GM03348 (cell line): Measurements from ENCODE around the gene AUTS2.

ENCODE experiments used
- DNase-seq: peaks from one replicate; pipeline ENCODE4 v3.0.0; 2012; ENCODE audit warnings: low spot score

The AUTS2 gene

DNA sequence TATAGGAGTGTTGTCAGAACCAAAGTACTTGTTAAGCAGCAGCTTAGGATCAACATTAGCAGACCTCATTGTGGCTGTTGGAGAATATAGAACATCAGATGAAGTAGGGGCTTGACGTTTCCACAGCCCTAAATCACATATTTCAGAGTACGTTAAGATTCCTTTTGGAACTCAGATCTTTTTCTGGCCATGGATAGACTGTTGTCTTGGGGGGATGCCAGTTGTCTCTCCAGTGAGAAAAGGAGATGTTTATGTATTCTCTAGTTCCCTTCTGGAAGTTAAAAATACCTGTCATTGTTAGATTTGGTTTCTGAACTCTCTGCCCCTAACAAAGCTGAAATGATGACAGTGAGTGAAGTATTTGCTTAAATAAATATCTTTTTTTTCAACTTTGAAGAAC is 191.3 kb downstream of the AUTS2 start:
- no peak for DNase-seq

DNA sequence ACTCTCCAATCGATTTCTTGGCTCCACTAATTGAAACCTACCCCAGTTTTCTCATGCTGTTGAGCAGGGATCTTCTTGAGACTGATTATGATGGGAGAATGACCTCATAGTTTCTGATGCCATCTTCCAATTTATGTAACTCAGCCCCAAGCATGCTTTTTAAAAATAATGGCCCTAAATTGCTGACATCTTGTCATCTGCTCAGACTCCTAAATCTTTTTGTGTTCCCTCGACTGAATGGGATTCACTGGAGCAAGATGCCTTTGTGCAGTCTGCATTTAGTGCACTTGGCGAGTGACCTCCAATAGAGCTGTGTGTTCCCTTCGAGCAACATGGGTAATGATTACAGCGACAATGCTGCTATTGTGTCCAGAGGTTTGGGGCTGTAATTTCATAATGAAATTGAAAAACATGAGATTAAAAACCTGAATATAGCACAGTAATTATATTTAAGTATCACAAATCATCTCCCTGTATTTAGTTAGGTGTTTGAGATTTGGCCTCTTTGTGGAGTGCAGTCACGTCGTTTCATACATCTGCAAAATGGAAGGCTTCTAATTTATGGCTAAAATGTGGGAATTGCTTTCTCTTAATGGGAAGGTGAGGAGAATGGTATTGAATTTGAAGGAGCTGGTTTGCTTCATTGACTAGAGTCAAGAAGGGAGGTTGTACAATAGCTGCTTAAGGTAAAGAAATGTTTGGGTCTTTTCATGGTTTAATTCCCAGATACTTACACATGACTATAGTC is 192.9 kb downstream of the AUTS2 start:
- DNase-seq, result no peak

GRCh38 chr7:69791739-69792138 is 193.5 kb downstream of the AUTS2 start:
- no peak for DNase-seq

DNA sequence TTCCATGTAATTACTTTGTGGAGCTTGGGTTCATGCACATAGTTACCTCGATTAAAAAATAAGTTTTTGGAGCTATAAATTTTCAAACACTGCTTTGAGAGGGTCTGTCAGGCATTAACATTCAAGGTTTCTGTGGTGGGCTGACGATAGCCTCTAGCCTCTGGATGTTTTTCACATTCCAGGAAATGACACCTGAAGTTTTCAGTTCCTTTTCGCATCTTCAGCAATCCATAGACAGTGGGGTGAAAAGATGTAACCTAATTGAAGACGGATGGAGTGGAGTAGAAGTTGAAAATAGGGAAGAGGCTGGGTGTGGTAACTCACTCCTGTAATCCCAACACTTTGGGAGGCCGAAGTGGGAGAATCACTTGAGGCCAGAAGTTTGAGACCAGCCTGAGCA is 197.7 kb downstream of the AUTS2 start:
- DNase-seq, result no peak

DNA sequence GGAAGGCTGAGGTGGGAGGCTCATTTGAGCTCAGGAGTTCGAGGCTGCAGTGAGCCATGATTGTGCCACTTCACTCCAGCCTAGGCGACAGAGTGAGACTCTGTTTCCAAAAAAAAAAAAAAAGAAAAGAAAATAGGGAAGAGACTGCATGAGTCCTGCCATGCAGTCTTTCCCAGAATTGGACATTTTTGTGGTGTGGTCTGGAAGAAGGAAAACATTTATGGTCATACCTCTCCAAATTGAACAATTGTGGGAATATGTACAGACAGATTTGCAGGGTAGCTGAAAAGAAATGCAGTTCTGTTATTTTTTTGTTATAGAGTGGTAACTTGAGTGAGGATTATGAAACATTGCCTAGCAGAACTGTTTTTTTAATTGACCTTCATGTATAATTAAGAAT is 198.1 kb downstream of the AUTS2 start:
- DNase-seq, result peak; percentile 44

DNA sequence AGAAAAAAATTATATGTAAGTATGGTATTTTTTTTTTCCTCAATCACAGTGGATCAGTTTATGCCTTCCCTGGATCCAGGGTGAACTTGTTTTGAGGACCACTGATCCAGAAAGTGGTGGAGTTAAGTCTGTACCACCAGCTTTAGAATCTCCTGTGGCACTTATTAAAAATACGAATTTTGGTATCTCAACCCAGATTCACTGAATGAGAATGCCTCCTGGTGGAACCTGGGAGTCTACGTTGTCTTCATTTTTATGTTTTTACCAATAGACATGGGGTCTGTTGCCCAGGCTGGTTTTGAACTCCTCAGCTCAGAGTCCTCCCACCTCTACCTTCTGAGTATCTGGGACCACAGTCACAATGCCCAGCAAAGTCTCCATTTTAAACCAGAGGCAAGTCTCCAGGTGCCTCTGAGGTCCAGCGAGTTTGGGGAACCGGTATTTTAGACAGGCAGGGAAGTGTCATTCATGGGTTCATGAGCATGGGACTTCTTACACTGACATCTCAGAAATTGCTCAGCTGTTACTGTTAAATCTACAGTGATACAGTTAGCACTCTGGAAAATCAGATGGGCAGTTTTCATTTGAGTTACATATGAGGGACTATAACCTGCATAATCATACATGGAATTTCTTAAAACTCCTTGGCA is 200.9 kb downstream of the AUTS2 start:
- DNase-seq, result no peak

DNA sequence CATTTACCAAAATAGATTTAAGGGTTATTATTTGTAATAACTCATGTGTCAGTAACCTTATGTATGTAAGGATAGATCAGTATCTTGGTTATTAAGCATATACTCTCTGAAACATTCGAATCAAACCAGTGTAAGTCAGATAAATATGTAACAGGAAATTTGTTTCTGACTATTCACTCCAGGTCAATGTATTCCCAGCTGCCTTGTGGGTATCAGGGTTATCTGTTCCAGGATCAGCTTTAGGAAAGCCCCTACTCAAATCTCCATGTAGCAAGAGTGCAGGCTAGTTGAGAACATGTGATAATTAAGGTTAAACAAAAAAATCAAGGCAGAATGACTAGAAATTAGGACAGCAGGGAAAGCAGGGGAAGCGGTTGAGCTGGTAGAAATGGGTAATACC is 201.7 kb downstream of the AUTS2 start:
- no peak for DNase-seq

- DNase-seq, result no peak
Measured at GRCh38 chr7:69800495-69800894, 202.2 kb downstream of the AUTS2 start.

DNA sequence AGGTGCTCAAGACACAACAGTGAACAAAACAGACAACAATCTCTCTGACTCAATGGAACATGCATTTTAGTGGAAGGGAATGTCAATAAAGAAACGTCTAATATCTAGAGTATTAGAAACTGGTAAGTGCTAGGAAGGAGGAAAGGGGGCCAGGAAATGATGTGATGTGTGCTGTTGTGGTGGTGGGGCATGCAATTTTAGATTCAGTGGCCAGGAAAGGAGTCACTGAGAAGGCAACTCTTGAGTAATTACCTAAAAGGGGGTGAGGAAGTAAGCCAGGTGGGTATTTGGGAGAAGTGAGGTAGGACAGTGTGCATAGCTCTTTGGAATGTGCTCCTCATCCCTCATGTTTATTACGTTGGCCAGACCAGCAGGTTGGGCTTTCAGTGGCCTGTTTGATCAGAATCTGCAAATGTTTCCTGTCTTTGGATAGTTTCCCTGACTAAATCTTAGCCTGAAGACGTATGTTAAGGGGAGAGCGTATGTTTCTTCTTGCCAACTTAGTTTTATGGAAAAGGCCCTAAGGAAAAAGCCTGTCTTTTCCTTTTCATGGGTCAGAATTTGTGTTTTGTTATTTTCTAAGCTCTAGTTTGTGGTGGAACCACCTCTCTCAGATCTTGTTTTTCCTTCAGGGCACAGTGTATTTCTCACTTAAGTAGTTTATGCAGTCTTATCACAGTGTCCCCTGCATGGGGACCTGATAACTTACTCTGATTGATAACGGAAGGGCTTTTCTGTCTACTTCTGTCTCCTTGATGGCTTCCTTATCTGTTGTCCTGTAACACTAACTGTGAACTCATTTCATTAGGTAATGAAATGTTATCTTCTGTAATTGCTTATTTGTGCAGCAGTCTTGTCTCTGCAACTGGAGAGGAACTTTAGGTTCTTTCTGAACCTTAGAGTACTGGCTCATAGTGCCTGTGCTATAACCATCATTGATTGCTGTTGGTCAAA is 203.7 kb downstream of the AUTS2 start:
- DNase-seq, result no peak

DNA sequence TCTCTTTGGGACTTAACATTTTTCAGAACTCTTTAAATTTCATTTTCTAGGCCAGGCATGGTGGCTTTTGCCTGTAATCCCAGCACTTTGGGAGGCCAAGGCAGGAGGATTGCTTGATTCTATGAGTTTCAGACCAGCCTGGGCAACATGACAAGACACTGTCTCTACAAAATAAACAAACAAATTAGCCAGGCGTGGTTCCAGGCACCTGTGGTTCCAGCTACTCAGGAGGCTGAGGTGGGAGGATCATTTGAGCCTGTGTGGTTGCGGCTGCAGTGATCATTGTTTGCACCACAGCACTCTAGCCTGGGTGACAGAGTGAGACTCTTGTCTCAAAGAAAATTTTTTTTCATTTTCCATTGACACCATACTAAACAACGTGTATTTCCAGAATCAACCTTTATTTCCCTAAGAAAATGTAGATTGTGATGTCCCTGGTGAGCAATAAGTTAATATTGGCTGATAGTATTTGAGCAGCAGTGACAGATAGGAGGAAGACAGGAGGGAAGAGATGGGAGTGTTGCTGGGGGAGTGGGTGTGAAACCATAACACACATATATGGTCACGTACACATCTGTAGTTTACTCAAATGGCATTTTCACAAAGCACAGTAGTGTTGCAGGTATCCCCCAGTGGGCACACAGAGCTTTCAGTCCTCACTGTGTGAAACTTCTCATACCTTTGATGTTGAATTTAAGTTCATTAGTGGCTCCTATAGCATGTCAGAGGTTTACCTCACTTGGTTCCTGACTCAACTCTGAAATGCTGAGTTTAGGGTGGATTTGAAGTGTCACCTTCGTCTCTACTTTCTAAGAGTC is 205.6 kb downstream of the AUTS2 start:
- no peak for DNase-seq

DNA sequence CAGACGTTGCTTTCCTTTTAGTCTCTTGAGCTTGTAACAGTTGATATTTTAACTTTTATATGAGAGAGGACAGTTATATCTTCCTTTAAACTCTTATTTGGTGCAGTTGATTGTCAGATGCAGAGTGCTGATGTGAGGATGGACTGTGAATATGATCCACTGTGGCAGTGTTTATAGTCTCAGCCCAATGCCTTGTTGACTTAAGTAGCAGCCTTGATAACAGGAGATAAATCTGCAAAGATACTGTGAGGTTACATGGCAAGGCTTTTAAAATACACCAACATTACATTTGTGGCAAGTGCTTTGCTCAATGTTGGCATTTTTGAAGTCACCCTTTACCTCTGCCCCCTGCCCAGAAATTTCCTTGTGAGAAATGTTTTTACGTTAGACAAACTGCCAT is 206.7 kb downstream of the AUTS2 start:
- DNase-seq, result no peak

DNA sequence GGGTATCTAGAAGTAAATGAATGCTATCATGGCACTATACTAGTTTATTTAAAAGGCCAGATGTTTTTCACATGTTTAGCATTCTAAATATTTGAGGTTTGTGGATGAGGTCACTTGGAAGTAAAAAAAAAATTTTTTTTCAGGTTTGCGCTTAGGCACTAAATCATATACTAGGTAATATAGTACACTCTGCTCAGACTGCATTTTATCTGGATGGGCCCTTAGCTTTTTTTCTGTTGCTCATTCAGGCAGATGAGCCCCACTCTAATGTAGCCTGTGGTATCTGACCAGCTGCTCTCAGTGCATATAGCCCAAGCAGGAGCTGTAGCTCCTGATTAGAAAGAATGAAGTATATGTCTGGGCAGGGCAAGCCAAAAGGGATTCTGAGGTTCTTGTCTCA is 210.1 kb downstream of the AUTS2 start:
- DNase-seq, result peak; percentile 20

DNA sequence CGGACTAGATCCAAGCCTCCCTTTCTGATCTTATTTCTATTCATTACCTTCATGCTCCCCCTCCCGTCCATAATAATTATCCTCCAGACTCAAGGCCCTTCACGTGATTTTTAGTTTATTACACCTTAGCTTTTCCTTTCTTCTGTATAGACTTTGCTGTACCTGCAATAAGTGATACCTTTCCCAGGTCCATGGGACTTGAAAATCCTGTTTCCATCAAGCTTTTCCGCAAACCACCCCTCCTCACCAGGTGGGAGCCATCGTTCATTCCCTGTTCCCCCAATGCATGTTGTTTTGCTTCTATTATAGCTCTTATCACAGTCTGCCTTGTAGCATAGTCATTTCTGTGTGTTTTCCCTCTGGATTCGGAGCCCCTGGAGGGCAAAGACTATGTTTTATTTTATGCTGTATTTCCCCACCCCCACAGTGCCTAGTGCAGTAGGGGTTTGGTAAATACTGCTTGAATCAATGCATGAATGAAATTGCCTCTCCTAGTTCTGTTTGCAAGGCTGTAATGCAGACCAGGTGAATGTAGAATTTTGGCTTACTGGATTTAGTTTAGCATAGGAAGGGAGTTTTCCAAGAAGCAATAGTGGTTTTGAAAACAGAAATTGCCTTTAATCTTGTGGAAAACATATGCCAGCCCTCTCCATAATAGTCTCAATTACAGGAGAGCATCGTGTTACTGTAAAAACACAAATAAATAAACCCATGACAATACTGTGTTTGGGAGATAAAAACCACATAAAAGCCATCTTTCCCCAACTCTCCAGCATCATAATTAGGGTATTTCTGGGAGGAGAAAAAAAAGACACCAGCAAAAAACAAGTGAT is 213.4 kb downstream of the AUTS2 start:
- DNase-seq, result no peak

GRCh38 chr7:69812756-69813155 is 214.5 kb downstream of the AUTS2 start:
- DNase-seq, result no peak

DNA sequence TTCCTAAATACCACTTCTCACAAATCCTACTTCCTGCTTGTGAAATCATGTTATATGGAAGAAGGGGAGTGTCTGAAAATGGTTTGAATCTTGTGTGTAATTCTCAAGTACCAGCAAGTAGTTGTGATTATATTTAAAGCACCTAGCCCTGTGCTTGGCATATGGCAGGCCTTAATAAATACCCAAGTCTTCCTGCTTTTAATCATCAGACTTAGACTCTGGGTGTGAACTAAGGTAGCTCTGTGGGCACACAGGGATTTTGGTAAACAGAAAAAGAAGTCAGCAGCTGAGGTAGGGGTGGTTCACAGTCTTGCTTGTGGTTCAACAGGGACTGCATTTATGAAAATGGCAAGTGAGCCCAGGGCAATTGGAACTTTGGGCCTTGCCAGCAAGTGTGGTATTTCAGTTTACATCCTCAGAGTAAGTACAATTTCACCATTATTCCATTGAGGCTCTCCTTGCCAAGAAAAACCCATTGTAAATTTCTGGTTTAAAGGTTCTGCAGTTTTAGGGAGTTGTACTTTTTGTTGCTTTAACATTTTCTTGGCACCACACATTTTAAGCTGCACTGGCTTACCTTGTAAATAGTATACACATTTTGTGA is 215.5 kb downstream of the AUTS2 start:
- no peak for DNase-seq

GRCh38 chr7:69814421-69814962 is 216.2 kb downstream of the AUTS2 start:
- peak; percentile 89 for DNase-seq

DNA sequence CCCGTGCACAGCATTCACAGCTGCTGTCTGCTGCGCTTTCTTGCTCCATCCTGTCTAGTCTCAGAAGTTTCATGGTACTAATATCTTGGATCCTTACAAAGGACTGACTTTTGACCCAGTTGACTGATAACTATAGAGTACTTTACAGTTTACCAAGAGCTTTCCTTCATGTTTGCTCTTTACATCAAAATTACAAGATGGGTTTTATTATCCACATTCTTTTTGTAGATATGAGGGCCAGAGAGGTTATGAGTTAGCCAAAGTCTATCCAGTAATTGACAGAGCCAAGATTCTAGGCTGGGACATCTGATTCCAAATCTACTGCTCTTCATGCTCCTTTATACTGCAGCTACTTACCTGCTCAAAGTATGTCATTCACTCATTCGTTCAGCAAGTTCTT is 218.2 kb downstream of the AUTS2 start:
- no peak for DNase-seq

GRCh38 chr7:69817121-69817520 is 218.8 kb downstream of the AUTS2 start:
- DNase-seq, result peak; percentile 86

- no peak for DNase-seq
Measured at GRCh38 chr7:69817841-69818635, 219.8 kb downstream of the AUTS2 start.
